ENCODE results near the gene TMEM131. TPM values are rescaled to one million over a fixed set of nuclear protein-coding genes. Genes with fewer than 3 reads are reported as not detected.
A peak's percentile ranks its signal among the peaks of the same experiment; 100 is the strongest.

The TMEM131 gene
- total RNA-seq, 1 donor from 2014 or later = 33.8 TPM

DNA sequence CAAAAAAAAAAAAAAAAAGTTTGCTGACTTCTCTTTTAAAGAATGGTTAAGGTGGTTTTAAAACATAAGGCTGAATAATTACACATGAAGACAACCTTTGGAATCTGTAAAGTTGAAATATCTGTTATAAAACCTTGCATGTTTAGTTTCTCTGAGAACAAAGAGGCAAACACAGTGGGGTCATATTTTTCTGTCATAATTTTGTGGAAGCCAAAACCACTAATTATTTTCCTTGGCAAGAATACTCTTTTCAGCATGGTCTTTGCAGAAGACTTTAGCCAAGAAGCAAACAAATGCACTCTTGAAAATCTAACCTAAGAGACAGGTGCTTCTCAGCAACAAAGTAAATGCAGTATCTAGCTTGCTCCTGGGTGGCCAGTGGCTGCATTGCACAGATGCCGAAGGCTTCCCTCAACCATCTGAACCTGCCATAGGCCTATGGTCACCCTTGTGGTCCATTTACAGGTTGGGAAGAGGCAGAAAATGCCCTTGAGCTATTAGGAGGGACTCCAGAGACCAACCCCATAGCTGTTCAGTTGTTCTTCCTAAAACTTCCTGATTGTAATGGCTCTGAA, 237.5 kb downstream of the TMEM131 start:
- no peak for ATAC-seq

DNA sequence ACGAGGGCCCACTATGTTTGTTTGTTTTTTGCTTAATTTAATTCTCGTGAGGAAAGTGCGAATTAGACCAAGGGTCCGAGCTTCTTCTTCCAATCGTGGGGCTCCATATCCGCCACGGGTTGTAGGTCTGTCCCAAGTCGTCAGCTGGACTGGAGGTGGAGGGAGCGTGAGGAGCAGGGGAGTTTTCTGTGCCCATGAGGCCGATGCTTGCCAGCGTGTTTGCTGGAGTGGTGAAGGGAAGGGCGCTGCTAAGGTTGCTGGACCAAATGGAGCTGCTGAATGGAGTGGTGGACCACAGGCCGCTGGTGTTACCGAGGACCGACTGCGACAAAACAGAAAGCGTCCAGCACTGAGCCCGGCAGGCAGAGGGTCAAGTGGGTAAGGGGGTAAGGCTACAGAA, 238.7 kb downstream of the TMEM131 start:
- ATAC-seq = no peak

DNA sequence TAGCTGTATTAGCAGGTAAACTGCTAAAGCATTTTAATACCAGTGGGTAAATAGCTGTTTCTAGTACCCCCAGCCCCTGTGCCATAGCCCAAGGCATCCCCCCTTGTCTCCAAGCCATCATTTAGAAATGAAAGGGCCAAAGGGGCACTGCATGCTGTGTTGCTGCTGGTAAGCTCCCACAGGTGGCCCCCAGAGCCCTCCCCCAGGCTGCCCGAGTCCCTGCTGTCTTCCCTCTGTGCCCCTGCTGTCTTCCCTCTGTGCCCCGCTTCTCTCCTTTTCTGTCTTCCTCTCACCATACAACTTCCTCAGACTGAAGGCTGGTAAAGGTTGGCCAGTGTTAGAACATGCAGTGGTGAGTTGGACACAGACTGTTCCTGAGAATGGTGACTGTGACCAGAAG, 240.3 kb downstream of the TMEM131 start:
- no peak for ATAC-seq

DNA sequence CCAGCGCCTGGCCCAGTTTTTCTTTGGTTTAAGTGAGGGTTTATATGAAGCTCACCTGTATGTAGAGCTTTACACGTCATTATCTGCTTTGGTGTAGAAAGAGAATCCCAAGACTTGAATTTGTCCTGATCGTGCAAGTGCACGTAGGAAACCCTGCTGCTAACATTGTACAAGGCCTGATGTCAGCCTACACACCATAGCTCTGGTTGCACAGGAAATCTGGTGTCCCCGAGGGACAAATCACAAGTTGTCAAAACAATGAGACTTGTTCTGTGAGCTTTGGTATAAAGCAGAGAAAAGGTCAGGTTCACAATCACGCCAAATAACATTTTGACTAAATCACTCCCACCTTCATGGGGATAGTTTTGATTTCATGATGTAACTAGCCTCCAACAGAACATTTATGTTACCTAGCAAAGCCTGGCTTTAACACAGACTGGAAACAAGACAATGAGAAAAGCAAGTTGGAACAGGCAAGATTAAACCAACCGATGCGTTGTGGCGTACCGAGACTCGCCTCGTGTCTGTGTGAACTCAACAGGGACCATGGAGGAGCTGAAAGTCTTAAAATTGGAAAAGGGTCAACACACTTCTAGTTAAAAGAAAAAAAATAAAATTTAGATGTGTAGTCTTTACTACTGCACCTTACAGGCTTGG, 240.9 kb downstream of the TMEM131 start:
- peak; percentile 82 for ATAC-seq

DNA sequence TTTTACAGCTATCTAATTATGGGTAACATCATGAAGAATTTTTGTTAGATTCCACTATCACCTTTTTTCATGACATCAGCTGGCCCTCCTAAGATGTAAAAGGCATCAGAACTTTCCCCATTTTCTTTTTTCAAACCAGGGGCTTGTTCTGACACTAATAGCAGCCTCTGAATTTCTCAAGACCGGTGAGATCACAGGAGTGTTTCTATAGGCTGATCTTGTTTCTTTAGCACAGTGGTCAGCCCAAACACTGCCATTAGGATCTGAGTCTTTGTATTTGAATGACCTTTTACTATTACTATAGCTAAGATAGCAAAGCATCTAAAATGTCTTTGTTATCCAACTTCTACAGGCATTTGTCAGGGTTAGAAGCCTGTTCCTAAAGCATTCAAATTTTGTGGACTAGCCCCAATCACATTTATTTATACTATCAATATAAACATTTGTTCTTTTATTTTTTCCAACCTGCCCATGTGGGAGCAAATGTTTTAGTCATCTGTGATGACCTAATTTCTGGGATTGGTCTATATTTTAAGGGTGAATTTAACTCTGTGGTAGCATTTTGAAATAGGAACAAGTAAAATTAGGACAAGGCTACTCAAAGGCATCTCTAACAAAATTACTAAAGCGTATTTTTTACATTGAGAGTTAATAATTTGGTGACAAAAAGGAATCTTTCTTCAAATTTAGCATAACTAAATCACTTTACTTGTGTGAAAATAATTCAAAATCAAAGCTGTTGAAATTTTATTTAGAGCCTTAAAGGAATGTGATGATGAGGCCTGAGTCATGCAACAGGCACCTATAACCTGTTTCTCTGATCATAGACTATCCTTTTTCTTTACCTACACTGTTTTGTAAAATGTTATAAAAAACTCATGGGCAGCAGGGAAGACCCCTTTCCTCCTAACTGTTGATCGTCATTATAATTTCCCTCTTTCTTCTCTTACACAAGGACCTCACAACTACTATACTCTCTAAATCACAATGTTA, 243.1 kb downstream of the TMEM131 start:
- no peak for ATAC-seq

DNA sequence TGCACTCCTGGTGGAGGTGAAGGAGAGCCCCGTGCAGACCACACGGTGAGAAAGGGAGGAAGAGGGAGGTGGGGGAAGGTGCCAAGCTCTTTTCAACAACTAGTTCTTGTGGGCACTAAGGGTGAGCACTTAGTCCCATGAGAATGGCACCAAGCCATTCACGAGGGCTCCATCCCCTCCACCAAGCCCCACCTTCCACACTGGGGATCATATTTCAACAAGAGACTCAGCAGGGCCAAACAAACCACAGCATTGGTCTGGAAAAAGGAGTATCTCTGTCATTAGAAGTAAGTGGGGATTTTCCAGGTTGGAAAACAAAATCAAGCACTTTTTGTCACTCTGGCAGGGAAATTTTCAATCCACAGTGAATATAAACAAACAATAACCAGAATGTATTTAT, 244.0 kb downstream of the TMEM131 start:
- ATAC-seq = no peak

DNA sequence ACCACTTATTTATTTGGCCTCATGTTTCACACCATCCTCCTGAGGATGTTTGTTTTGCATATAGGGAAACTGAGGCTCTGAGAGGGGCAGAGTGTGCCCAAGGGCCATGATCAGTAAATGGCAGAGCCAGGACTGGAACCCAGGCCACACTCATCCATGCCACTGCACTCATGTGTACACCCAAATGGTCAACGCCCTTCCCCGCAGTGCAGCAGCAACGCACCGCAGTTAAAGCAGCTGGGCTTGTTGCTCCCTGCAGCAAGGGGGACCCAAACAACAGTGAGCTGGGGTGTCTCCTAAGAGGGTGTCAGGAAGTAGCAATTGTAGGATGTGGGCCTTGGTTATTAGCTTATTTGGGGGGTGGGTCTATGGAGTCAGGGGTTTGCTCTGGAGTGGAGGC, 245.7 kb downstream of the TMEM131 start:
- no peak for ATAC-seq

DNA sequence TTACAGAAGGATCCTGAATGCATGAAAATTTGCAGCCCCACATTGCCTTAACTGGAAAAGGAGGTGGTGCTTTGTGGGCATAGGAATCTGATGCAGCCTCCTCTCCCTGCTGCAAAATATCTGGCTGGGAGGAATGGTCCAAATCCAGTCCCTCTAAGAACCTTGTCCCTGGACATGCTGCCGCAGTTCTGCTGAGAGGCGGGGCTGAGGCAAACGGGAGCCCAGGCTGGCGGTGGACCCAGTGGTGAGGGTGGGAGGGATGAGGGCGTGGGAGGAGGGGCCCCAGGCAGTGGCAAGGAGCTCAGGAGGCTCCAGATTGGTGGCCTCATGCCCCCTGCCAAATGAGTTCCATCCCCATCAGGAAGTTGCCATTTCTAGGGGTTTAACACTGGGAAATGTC, 246.2 kb downstream of the TMEM131 start:
- ATAC-seq = no peak

DNA sequence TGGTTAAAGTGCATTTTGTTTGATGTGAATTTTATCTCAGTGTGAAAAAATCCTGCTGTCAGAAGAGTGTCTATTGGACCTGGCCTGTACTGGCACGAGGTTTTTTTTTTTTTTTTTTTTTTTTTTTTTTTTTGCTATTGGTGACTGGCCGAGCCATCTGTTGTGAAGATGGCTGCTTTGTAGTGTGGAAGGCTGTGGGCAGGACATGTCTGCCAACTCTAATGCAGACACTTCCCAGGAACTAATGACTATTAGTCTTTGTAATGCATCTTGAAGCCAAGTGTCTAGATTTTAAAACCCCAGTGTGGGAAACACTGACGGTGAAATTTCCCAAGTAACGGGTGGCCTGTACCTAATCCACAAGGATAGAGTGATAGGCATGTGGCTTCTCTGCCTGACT, 248.0 kb downstream of the TMEM131 start:
- ATAC-seq = no peak

DNA sequence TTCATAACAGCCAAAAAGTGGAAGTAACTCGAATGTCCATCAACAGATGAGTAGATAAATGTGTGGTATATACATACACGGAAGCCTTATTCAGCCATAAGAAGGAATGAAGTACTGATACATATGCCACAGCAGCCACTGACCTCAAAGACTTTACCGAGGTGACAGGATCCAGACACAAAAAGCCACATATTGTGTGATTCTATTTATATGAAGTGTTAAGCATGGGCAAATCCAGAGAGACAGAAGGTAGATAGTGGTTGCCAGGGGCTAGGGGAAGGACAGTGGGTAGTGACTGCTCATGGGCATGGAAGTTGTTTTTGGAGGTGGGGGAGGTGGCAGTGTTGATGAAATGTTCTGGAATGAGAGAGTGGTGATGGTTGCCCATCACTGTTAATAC, 248.5 kb downstream of the TMEM131 start:
- ATAC-seq = no peak

DNA sequence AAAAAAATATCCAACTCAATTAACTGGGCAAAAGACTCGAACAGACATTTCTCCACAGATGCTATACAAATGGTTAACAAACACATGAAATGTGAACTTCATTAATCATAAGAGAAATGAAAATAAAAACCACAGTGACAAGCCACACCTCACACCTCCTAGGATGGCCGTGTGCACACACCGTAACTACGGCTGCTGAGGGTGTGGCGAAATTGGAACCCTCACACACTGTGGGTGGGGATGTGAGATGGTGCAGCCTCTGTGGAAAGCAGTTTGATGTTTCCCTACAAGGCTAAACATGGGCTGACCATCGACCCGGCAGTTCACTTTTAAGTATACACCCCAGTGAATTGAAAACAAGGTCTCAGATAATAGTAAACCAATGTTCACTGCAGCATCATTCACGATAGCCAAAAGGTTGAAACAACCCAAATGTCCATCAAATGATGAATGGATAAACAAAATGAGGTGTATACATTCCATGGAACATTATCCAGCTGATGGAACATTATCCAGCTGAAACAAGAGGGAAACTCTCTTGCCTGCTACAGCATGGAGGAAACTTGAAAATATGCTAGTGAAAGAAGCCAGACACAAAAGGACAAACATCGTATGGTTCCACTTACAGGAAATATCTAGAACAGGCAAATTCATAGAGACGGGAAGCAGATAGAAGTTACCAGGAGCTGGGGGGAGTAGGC, 250.1 kb downstream of the TMEM131 start:
- peak; percentile 50 for ATAC-seq

DNA sequence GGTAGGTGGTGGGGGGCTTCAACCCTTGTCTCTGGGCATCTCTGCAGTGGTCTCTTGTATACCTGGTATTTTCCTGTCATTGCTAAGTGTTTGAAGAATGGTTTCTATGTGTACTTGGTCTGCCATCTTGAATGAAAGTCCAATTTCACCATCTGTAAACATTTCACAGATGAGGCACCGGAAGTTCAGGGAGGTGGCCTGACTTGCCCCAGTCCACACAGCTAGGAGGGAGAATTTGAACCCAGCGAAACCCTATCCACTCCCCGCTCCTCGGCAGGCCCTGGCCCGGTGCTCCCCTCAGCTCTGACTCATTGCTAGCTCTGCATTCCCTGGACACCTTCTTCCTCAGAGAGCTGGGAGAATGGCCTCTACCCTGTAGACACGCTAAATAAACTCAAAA, 251.8 kb downstream of the TMEM131 start:
- ATAC-seq = no peak

DNA sequence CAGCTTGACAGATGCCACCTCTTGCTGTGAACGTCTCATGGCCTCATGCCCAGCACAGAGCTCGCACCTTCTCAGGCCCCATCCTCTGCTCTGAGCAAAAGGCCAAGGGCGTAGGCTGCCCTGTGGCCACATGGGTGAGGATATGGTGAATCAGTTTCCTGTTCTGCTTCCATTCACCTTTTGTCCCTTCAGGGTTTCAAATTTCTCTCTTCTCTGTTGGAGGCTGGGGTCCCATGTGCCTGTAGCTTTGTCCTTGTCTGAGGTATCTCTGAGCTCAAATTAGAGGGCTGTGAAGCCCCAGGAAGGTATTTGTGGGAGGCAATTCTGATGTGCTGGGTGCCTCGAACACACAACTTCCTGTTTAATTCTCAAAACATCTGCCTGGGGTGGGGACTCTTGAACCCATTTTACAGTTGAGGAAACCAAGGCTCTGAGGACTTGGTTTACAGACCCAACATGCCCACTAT, 253.3 kb downstream of the TMEM131 start:
- ATAC-seq = peak; percentile 27

DNA sequence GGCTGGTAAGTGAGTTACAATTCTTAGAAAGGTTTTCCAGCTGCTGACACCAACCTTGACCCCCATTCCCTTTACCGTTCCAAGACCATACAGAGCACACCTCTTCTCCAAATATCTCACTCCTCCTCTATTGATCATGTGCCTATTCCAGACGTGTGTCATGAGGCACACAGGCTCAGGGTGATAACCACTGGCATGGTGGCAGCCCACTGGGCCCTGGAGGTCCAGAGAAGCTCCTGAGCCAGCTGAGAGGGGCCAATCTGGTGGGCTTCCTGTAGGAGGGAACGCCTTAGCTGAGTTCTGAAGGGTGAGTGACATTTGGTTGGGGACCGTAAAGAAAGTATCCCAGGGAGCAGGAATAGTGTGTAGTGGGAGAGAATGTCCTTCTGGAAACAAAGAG, 254.1 kb downstream of the TMEM131 start:
- no peak for ATAC-seq

DNA sequence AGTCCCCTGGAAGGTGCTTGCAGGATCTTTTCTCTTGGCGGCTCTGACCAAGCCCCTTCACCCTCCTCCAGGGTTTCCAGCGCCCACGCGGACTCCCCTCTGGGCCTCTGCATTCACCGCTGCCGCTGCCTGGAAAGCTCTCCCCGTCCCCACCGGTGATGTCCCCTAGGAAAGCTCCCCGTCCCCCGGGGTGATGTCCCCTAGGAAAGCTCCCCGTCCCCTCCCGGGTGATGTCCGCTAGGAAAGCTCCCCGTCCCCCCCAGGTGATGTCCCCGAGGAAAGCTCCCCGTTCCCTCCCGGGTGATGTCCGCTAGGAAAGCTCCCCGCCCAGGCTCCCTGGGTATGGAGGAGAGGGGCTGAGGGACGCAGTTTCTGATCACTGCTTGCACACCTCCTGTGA, 254.5 kb downstream of the TMEM131 start:
- no peak for ATAC-seq

DNA sequence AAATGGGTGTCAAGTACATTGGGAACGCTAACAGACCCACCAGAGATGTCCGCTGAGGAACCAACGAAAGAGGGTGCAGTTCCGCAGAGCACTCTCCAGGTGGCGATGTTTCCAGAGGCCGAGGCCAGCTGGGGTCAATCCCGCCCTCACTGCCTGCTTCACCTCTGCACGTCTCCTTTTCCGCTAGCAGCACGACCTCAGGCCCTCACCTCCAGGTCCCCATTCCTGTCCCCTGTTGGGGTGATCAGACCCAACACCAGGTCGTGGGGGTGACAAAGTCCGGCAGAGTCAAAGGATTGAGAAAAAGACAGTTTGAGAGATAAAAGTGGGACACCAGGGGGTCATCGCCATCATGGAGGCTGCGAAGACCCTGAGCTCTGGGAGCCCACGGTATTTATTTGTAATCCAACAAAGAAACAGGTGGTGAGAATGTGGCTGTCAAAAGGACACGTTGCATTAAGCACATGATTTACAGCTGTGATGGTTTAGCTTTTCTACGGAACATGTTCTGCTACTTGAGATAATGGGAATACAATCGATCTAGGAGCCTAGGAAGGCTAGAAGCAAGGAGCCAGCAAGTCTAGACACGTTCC, 255.1 kb downstream of the TMEM131 start:
- peak; percentile 50 for ATAC-seq

DNA sequence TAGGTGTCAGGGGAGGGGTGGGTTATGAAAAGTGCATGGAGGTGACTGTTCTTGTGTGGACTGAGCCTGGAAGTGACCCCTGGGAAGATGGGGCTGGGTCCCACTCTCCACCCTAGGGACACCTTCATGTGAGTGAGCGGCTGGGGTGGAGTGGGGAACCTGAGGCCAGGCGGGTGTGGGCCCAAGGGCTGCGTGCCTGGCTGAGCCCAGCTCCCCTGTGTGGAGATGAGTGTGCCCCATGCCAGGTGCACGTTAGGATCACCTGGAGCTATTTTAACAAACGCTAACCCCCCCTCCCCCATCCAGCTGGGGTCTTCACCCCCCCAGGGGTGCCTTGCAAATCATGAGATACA, 255.9 kb downstream of the TMEM131 start:
- no peak for ATAC-seq

DNA sequence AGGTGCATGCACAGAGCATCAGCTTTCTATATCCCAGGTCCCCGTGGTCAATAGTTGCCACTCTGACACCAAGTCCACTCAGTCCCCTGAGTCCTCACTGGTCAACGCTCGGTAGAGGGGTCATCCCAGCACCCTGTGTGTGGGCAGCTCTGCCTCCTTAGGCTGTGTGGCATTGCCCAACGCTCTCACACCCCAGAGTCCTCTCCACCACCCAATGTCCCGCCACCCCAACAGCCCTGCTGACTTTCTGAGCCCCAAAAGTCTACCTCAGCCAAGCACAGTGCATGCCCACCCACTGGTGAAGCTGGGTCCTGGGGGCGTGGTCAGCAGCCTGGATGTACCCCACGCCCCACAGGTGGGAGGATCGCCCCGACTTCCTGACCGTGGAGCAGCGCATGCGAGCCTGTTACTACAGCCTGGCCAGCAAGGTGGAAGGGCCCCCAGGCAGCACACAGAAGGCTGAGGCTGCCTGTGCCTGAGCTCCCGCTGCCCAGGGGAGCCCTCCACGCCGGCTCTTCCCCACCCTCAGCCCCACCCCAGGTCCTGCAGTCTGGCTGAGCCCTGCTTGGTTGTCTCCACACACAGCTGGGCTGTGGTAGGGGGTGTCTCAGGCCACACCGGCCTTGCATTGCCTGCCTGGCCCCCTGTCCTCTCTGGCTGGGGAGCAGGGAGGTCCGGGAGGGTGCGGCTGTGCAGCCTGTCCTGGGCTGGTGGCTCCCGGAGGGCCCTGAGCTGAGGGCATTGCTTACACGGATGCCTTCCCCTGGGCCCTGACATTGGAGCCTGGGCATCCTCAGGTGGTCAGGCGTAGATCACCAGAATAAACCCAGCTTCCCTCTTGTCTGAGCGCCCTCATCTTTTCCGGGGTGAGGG, 256.5 kb downstream of the TMEM131 start:
- no peak for ATAC-seq

DNA sequence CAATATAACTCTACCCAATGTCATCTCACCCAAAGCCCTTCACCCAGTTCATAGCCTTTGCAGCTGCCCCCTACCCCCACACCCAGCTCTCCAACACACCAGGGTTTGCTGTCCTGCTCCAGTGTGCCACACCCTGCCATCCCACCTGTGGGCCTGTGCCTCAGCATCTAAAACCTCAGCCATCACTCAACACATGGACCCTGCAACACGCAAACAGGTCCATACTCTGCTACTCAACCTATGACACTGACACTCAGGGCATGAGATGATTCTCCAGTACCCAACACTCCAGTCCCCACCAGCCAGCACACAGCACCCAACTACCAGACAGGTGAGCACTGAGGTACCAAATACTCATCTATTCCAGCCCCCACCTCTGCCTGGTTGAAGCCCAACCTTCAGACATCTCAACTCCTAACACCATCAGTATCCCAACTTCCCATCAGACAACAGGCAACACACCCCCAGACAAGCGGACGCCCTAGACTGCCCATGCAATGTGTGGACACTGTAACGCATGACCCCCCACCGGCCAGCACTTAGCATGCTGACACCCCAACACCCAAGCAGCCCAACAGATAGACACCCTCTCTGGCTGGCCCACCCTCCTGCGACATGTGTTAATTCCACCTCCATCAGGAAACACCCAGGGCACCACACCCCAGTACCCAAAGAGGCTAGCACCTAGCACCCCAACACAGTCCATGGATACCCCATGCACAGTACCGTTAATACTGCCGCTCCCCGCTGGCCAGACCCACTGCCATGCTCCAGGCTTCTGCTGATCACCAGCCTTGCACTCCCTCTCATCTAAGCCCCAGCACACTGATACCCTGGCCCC, 257.3 kb downstream of the TMEM131 start:
- ATAC-seq = no peak

DNA sequence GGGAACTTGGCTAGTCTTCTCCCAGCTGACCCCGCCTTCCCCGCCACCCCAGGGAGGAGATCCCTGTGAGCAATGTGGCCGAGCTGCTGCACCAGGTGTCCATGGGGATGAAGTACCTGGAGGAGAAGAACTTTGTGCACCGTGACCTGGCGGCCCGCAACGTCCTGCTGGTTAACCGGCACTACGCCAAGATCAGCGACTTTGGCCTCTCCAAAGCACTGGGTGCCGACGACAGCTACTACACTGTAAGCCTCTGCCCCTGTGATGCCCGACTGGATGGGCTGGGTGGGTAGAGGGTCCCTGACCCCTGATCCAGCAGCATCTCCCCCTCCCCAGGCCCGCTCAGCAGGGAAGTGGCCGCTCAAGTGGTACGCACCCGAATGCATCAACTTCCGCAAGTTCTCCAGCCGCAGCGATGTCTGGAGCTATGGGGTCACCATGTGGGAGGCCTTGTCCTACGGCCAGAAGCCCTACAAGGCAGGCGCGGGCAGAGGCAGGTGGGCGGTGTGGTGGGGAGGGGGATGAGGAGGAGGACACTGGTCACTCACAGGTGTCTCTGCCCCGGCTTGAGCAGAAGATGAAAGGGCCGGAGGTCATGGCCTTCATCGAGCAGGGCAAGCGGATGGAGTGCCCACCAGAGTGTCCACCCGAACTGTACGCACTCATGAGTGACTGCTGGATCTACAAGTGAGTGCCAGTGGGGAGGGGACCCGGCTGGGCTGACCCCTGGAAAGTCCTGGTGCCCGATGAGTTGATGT, 258.1 kb downstream of the TMEM131 start:
- no peak for ATAC-seq
